Mesendoderm (in vitro differentiated cells): ENCODE measurements around the gene MEGF6.

ENCODE experiments used
- DNase-seq: peaks from one replicate; pipeline ENCODE4 v3.0.0; 2013
- H2AK5ac ChIP-seq: 2 replicates; pipeline ENCODE4 v1.6.1; 2013; ENCODE audit warnings: low read length, inconsistent platforms
- H2BK120ac ChIP-seq: 2 replicates; pipeline ENCODE4 v1.6.1; 2013; ENCODE audit warnings: low read depth, mild to moderate bottlenecking, low read length, moderate library complexity, mixed read lengths
- H2BK15ac ChIP-seq: replicated peaks from 2 replicates; pipeline ENCODE4 v1.6.1; 2013; ENCODE audit warnings: low read depth, mild to moderate bottlenecking, moderate library complexity
- H2BK5ac ChIP-seq: 2 replicates; pipeline ENCODE4 v1.6.1; 2013; ENCODE audit warnings: low read length, inconsistent platforms
- H3K18ac ChIP-seq: 2 replicates; pipeline ENCODE4 v1.6.1; 2013; ENCODE audit warnings: mild to moderate bottlenecking, low read length, mixed read lengths
- H3K23ac ChIP-seq: one replicate; pipeline ENCODE4 v1.6.1; 2013; ENCODE audit warnings: low read length
- H3K27ac ChIP-seq: 2 replicates; pipeline ENCODE4 v1.5.1; 2013; ENCODE audit warnings: low read depth, mild to moderate bottlenecking, inconsistent platforms, low read length, moderate library complexity
- H3K27me3 ChIP-seq: 2 replicates; pipeline ENCODE4 v1.6.1; 2013; ENCODE audit warnings: low read length, control low read depth, mild to moderate bottlenecking, inconsistent platforms; ENCODE audit not compliant: insufficient read depth, poor library complexity
- H3K36me3 ChIP-seq: 2 replicates; pipeline ENCODE4 v1.6.1; 2013; ENCODE audit warnings: low read length, inconsistent platforms; ENCODE audit not compliant: control insufficient read depth, insufficient read depth
- H3K4ac ChIP-seq: one replicate; pipeline ENCODE4 v1.6.1; 2013; ENCODE audit warnings: low read depth, mild to moderate bottlenecking, low read length, moderate library complexity
- H3K4me1 ChIP-seq: 2 replicates; pipeline ENCODE4 v1.6.1; 2013; ENCODE audit warnings: low read depth, low read length, inconsistent platforms; ENCODE audit not compliant: control insufficient read depth
- H3K4me2 ChIP-seq: 2 replicates; pipeline ENCODE4 v1.6.1; 2013; ENCODE audit warnings: low read length
- H3K4me3 ChIP-seq: 2 replicates; pipeline ENCODE4 v1.5.1; 2013; ENCODE audit warnings: mild to moderate bottlenecking, low read length
- H3K56ac ChIP-seq: one replicate; pipeline ENCODE4 v1.6.1; 2013; ENCODE audit warnings: low read length
- H3K79me1 ChIP-seq: 2 replicates; pipeline ENCODE4 v1.6.1; 2013; ENCODE audit warnings: low read length, inconsistent platforms
- H3K79me2 ChIP-seq: 2 replicates; pipeline ENCODE4 v1.6.1; 2013; ENCODE audit warnings: mild to moderate bottlenecking, low read length; ENCODE audit not compliant: control insufficient read depth, insufficient read depth
- H3K9ac ChIP-seq: 2 replicates; pipeline ENCODE4 v1.6.1; 2013; ENCODE audit warnings: low read length, inconsistent platforms
- H4K5ac ChIP-seq: one replicate; pipeline ENCODE4 v1.6.1; 2013; ENCODE audit warnings: low read length
- H4K8ac ChIP-seq: one replicate; pipeline ENCODE4 v1.6.1; 2013; ENCODE audit warnings: low read depth, mild to moderate bottlenecking, control low read depth, low read length, moderate library complexity
- WGBS: extraction: QIAGEN DNeasy Blood & Tissue Kit; methylation state at CpG from one replicate; pipeline ENCODE4 v1.1.7; 2013; ENCODE audit warnings: low lambda C conversion rate, missing lambda C conversion rate; ENCODE audit not compliant: insufficient coverage; ENCODE audit errors: extremely low coverage; 5-methylcytosine and 5-hydroxymethylcytosine counted together

MEGF6 gene

DNA sequence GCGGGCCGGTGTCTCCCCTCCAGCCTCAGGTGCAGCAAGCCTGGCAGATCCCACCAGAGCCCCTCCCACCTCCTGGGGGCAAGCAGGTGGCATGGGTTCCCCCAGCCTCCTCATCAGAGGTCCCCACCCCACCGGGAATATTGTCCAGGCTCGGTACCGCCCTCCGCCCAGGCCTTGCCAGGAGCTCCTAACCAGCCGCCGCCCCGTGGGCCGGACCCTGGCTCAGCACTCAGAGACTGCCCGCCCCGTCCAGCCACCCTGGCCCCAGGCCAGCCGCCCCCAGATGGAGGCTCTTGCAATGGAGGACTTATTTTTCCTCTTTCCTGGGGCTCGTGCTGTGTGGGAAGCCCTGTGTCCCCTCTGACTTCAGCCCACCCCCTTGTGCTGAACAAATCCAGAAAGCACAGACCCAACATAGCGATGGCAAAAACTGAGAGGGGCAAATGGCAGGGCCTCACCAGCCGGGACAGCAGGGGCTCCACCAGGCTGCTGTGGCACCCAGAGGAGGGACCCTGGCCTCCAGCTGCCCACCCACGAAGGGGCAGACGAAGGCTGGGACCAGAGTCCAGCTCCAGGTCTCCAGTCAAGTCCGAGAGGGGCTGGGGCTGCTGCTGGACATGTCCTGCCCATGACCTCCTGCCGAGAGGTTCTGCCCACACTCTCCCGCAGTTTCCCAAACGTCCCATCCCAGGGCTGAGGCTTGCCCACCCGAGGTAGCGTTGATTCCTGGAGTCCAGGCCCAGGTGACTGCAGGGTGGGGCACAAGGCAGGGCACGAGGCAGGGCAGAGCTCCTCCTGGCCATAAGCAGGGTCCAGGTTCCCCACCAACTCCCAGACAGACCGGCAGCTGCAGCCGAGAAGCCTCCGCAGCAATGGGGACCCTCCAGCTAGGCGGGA, 7.5 kb downstream of the MEGF6 start:
- Histone ChIP-seq H3K36me3 (no peaks in the 10 kb centered on the region), H2BK5ac (no peak overlapping the region), H3K4me1 (no peaks in the 10 kb centered on the region), H4K8ac (no peak overlapping the region), H2AK5ac (no peak overlapping the region), H3K23ac (no peak overlapping the region), H3K4me3 (no peak overlapping the region), H3K4me2 (no peak overlapping the region), H3K79me1 (peaks cover 2% of the 10 kb centered on the region), H3K79me2 (no peaks in the 10 kb centered on the region), H3K56ac (no peak overlapping the region), H2BK15ac (no peak overlapping the region), H3K27ac (no peak overlapping the region), H3K4ac (no peak overlapping the region), H3K9ac (no peak overlapping the region), H3K27me3 (no peaks in the 10 kb centered on the region), H4K5ac (no peak overlapping the region), H2BK120ac (no peak overlapping the region), H3K18ac (no peak overlapping the region)
- WGBS = no CpG with 5 or more reads among the region's 29 CpGs
- no peak for DNase-seq

DNA sequence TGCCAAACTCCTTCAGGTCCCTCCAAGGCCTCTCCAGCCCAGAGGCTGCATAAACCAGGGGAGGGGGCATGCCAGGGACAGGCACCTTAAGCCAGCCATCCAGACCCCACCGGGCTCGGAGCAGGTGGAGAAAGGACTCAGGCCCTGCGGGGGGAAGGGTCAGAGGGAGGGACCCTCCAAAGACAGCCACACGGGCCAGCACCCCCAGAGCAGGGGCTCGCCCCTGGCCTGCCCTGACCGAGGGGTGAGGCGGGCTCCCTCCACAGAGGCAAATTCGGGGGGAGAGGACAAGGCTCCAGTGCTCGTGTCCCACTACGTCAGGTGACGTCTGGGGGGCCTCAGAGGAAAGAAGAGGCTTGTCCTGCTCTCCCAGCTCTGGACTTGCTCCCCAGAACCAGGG, 8.2 kb downstream of the MEGF6 start:
- Histone ChIP-seq H3K36me3 (no peaks in the 10 kb centered on the region), H3K79me1 (peaks cover 2% of the 10 kb centered on the region), H2BK120ac (no peak overlapping the region), H3K79me2 (no peaks in the 10 kb centered on the region), H3K56ac (no peak overlapping the region), H4K5ac (no peak overlapping the region), H2BK5ac (no peak overlapping the region), H2AK5ac (no peak overlapping the region), H4K8ac (no peak overlapping the region), H3K18ac (no peak overlapping the region), H3K4me3 (no peak overlapping the region), H3K27me3 (no peaks in the 10 kb centered on the region), H3K27ac (no peak overlapping the region), H3K23ac (no peak overlapping the region), H3K9ac (no peak overlapping the region), H3K4me2 (no peak overlapping the region), H3K4me1 (no peaks in the 10 kb centered on the region), H3K4ac (no peak overlapping the region), H2BK15ac (no peak overlapping the region)
- no peak for DNase-seq
- no CpG with 5 or more reads among the region's 11 CpGs for WGBS

DNA sequence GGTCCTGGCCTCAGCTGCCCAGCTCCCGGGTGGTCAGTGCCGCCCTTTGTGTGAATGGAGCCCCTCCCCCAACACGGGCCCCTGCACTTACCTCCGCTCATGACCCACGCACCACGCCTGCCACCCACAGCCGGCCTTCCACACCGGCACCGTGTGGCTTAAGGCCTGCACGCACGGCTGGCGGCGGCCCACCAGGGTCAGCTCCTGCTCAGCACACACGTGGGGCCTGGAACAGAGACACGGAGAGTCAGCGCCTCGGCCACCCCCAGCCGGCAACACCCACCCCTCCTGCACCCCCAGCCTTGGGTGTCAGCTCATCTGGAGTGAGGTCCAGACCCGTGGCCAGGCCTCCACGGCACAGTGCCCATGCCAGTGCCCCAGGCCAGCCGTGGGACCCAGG, 8.9 kb downstream of the MEGF6 start:
- no peak overlapping the region for H3K9ac ChIP-seq
- H3K79me2 ChIP-seq = no peaks in the 10 kb centered on the region
- H2AK5ac ChIP-seq = no peak overlapping the region
- H4K5ac ChIP-seq = no peak overlapping the region
- no peak overlapping the region for H3K23ac ChIP-seq
- H4K8ac ChIP-seq = no peak overlapping the region
- no peaks in the 10 kb centered on the region for H3K4me1 ChIP-seq
- no peak overlapping the region for H3K18ac ChIP-seq
- H3K27me3 ChIP-seq = no peaks in the 10 kb centered on the region
- no peak overlapping the region for H3K56ac ChIP-seq
- no peak overlapping the region for H2BK15ac ChIP-seq
- H2BK5ac ChIP-seq = no peak overlapping the region
- H2BK120ac ChIP-seq = no peak overlapping the region
- no peaks in the 10 kb centered on the region for H3K36me3 ChIP-seq
- no peak overlapping the region for H3K4me2 ChIP-seq
- no peak overlapping the region for H3K4ac ChIP-seq
- no CpG with 5 or more reads among the region's 21 CpGs for whole genome bisulfite sequencing
- no peak for DNase-seq
- peaks cover 2% of the 10 kb centered on the region for H3K79me1 ChIP-seq
- H3K27ac ChIP-seq = no peak overlapping the region
- H3K4me3 ChIP-seq = no peak overlapping the region

DNA sequence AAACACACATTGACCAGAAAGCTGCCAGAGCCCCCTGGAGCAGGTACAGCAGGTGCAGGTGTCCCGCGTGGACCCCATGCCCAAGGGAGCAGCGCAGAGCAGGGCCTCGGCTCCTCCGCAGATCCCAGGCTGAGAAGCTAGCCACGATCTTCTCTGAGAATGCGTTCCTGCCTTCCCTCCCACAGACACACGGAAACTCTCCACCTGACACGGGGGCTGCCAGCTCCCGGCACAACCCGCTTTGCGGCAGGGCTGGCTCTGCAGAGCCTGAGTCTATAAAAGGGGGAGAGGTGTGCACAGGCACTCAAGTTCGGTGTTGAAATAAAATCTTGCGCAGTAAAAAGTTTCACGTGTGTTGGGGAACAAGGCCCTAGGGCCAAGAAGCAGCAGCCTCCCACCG, 9.6 kb downstream of the MEGF6 start:
- no CpG with 5 or more reads among the region's 16 CpGs for WGBS
- Histone ChIP-seq H3K4me1 (no peaks in the 10 kb centered on the region), H2BK5ac (no peak overlapping the region), H2AK5ac (no peak overlapping the region), H3K23ac (no peak overlapping the region), H3K36me3 (no peaks in the 10 kb centered on the region), H3K27ac (no peak overlapping the region), H3K56ac (no peak overlapping the region), H3K79me2 (no peaks in the 10 kb centered on the region), H3K27me3 (no peaks in the 10 kb centered on the region), H3K18ac (no peak overlapping the region), H3K79me1 (peaks cover 2% of the 10 kb centered on the region), H4K5ac (no peak overlapping the region), H3K9ac (no peak overlapping the region), H3K4ac (no peak overlapping the region), H2BK120ac (no peak overlapping the region), H2BK15ac (no peak overlapping the region), H4K8ac (no peak overlapping the region), H3K4me3 (no peak overlapping the region), H3K4me2 (no peak overlapping the region)
- DNase-seq = no peak

DNA sequence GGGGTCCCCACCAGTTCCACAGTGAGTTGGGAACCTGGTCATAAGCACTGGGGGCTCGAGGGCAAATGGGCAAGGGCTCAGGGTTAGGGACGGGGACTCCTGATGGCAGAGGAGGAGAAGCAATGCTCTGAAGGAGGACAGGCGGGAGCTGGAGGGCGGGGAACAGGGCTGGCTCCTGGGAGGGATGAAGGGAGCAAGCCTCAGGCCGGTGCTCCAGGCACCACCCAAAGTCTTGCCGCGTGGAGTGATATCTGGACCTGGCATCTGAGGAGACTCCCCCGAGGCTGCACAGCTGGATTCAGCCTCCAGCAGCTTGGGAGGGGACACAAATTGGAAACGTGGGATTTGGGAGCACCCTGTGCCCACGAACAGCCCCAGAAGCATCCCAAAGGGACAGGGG, 11.0 kb downstream of the MEGF6 start:
- Histone ChIP-seq H2BK120ac (no peak overlapping the region), H3K27ac (no peak overlapping the region), H3K23ac (no peak overlapping the region), H3K27me3 (no peaks in the 10 kb centered on the region), H3K79me1 (peaks cover 2% of the 10 kb centered on the region), H2AK5ac (no peak overlapping the region), H2BK15ac (no peak overlapping the region), H4K5ac (no peak overlapping the region), H3K4me2 (no peak overlapping the region), H3K36me3 (no peaks in the 10 kb centered on the region), H3K4me3 (no peak overlapping the region), H3K56ac (no peak overlapping the region), H3K4me1 (no peaks in the 10 kb centered on the region), H2BK5ac (no peak overlapping the region), H3K79me2 (no peaks in the 10 kb centered on the region), H3K9ac (no peak overlapping the region), H3K4ac (no peak overlapping the region), H4K8ac (no peak overlapping the region), H3K18ac (no peak overlapping the region)
- WGBS = no CpG with 5 or more reads among the region's 10 CpGs
- DNase-seq = no peak

DNA sequence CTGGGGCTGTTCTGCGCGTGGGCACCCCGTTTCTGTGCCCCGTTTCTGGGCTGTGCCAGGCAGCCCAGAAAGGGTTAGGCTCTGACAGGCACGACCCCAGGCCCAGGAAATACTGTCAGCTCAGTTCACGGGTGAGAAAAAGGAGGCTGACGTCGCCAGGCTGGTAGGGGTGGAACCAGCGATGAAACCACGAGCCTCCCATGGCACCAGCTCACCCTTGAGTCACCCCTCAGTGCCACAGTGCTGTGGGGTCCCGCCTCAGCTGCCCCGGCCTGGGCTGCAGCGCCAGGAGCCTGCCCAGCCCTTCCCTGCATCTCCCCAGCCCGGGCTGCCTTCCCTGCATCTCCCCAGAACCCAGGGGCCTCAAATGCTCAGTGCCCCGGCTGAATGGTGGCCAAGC, 11.5 kb downstream of the MEGF6 start:
- DNase-seq = no peak
- no peak overlapping the region for H3K23ac ChIP-seq
- no peak overlapping the region for H2BK5ac ChIP-seq
- H2BK15ac ChIP-seq = no peak overlapping the region
- WGBS = no CpG with 5 or more reads among the region's 15 CpGs
- H3K79me2 ChIP-seq = no peaks in the 10 kb centered on the region
- no peak overlapping the region for H3K9ac ChIP-seq
- H3K4me2 ChIP-seq = no peak overlapping the region
- no peaks in the 10 kb centered on the region for H3K4me1 ChIP-seq
- H2AK5ac ChIP-seq = no peak overlapping the region
- no peak overlapping the region for H3K18ac ChIP-seq
- H3K4me3 ChIP-seq = no peak overlapping the region
- no peak overlapping the region for H4K8ac ChIP-seq
- no peak overlapping the region for H3K4ac ChIP-seq
- H2BK120ac ChIP-seq = no peak overlapping the region
- no peaks in the 10 kb centered on the region for H3K36me3 ChIP-seq
- no peaks in the 10 kb centered on the region for H3K27me3 ChIP-seq
- no peaks in the 10 kb centered on the region for H3K79me1 ChIP-seq
- H4K5ac ChIP-seq = no peak overlapping the region
- H3K56ac ChIP-seq = no peak overlapping the region
- no peak overlapping the region for H3K27ac ChIP-seq
